ENCODE data around the gene KRT80. TPM values are rescaled to one million over a fixed set of nuclear protein-coding genes. Genes with fewer than 3 reads are reported as not detected.
A peak's percentile ranks its signal among the peaks of the same experiment; 100 is the strongest.

Gene KRT80
- total and polyA plus RNA-seq, 10 donors = 0.03 to 0.37 (median 0.17) TPM; not detected in 7

- no peaks in the 10 kb centered on the region for H3K9me3 ChIP-seq
- peaks cover 0 to 11% (median 0%) of the 10 kb centered on the region in 7 donors for H3K27me3 ChIP-seq (replicated peaks in 1 of 7)
- intact Hi-C loops (cut with DNase I; ENCODE audit: low total_unique reads) = no loop called here
- TF ChIP-seq CTCF (IDR thresholded peaks at IDR 0.05 in 8 of 11, conservative IDR thresholded peaks at IDR 0.05 in 3 of 11) = no peak
- TF ChIP-seq POLR2AphosphoS5 (IDR thresholded peaks at IDR 0.05) = no peak
- no peak for TF ChIP-seq POLR2A (IDR thresholded peaks at IDR 0.05)
- peak overlapping the region in 4 of 8 donors; percentile 27 to 77 (median 48) for H3K27ac ChIP-seq
- H3K36me3 ChIP-seq = no peaks in the 10 kb centered on the region
- DNase-seq = no peak
- 74 to 94% (median 91%) methylated on average over 12 to 16 of the region's 16 CpGs for WGBS, 5 donors
- no peak overlapping the region for H3K4me3 ChIP-seq
- H3K4me1 ChIP-seq = peaks cover 0 to 88% (median 41%) of the 10 kb centered on the region in 6 donors
Observed at GRCh38 chr12:52190860-52191729, 719 bp downstream of the KRT80 start.

GRCh38 chr12:52189376-52190174 lies 2.2 kb downstream of the KRT80 start:
- Histone ChIP-seq H3K4me1 (peaks cover 0 to 92% (median 41%) of the 10 kb centered on the region in 6 donors), H3K36me3 (no peaks in the 10 kb centered on the region), H3K4me3 (no peak overlapping the region), H3K27ac (no peak overlapping the region), H3K27me3 (replicated peaks in 1 of 7) (peaks cover 0 to 11% (median 0%) of the 10 kb centered on the region in 7 donors), H3K9me3 (no peaks in the 10 kb centered on the region)
- 31 to 55% (median 40%) methylated on average over 2 to 3 of the region's 3 CpGs for WGBS, 5 donors
- TF ChIP-seq POLR2AphosphoS5 (IDR thresholded peaks at IDR 0.05) = no peak
- TF ChIP-seq CTCF (IDR thresholded peaks at IDR 0.05 in 8 of 11, conservative IDR thresholded peaks at IDR 0.05 in 3 of 11) = no peak
- TF ChIP-seq POLR2A (IDR thresholded peaks at IDR 0.05) = no peak
- no peak for DNase-seq
- intact Hi-C loops (cut with DNase I; ENCODE audit: low total_unique reads) = no loop called here

- Histone ChIP-seq H3K27ac (no peak overlapping the region), H3K4me3 (no peak overlapping the region), H3K27me3 (replicated peaks in 1 of 7) (peaks cover 0 to 11% (median 0%) of the 10 kb centered on the region in 7 donors), H3K36me3 (no peaks in the 10 kb centered on the region), H3K9me3 (no peaks in the 10 kb centered on the region), H3K4me1 (peaks cover 0 to 91% (median 35%) of the 10 kb centered on the region in 6 donors)
- DNase-seq = no peak
- WGBS, 5 donors = 90 to 93% (median 91%) methylated on average over 7 of the region's 7 CpGs
- TF ChIP-seq POLR2A (IDR thresholded peaks at IDR 0.05) (no peak), POLR2AphosphoS5 (IDR thresholded peaks at IDR 0.05) (no peak), CTCF (IDR thresholded peaks at IDR 0.05 in 8 of 11, conservative IDR thresholded peaks at IDR 0.05 in 3 of 11) (no peak)
- intact Hi-C loops (cut with DNase I; ENCODE audit: low total_unique reads) = no loop called here
Observed at GRCh38 chr12:52188658-52189057, 3.2 kb downstream of the KRT80 start.

Measured in spleen (tissue), 11 donors.